ENCODE data around the gene GNB1L.
A peak's percentile ranks its signal among the peaks of the same experiment; 100 is the strongest.

GNB1L gene

GRCh38 chr22:19819208-19819910 lies 35.3 kb downstream of the GNB1L start:
- no peak for DNase-seq
- Mint-ChIP-seq H3K27ac (peak overlapping the region in 1 of 2 donors; percentile 26), H3K27me3 (no peaks in the 10 kb centered on the region), H3K4me1 (ENCODE audit: low read depth in 2 of 2) (peaks cover 4 to 5% of the 10 kb centered on the region in 2 donors), H3K9me3 (no peaks in the 10 kb centered on the region), H3K36me3 (ENCODE audit: insufficient read depth) (no peaks in the 10 kb centered on the region), H3K4me3 (no peak overlapping the region)
- ATAC-seq (replicated peaks): no peak

- no peak overlapping the region for H3K4me3 Mint-ChIP-seq
- peaks cover under 1 to 1% of the 10 kb centered on the region in 2 donors for H3K4me1 Mint-ChIP-seq (ENCODE audit: low read depth in 2 of 2)
- no peaks in the 10 kb centered on the region for H3K27me3 Mint-ChIP-seq
- no peak overlapping the region for H3K27ac Mint-ChIP-seq
- DNase-seq (no peak), ATAC-seq (replicated peaks) (no peak)
- no peaks in the 10 kb centered on the region for H3K36me3 Mint-ChIP-seq (ENCODE audit: insufficient read depth)
- no peaks in the 10 kb centered on the region for H3K9me3 Mint-ChIP-seq
Observed at GRCh38 chr22:19818324-19819207, 36.1 kb downstream of the GNB1L start.

GRCh38 chr22:19816372-19817119 lies 38.1 kb downstream of the GNB1L start:
- H3K4me3 Mint-ChIP-seq: no peak overlapping the region
- DNase-seq: no peak
- no peaks in the 10 kb centered on the region for H3K9me3 Mint-ChIP-seq
- H3K27me3 Mint-ChIP-seq: no peaks in the 10 kb centered on the region
- no peak overlapping the region for H3K27ac Mint-ChIP-seq
- no peaks in the 10 kb centered on the region for H3K4me1 Mint-ChIP-seq (ENCODE audit: low read depth in 2 of 2)
- ATAC-seq (replicated peaks): no peak
- no peaks in the 10 kb centered on the region for H3K36me3 Mint-ChIP-seq (ENCODE audit: insufficient read depth)

GRCh38 chr22:19815823-19816290 lies 38.8 kb downstream of the GNB1L start:
- H3K27me3 Mint-ChIP-seq: no peaks in the 10 kb centered on the region
- DNase-seq (no peak), ATAC-seq (replicated peaks) (no peak)
- H3K4me3 Mint-ChIP-seq: no peak overlapping the region
- H3K36me3 Mint-ChIP-seq (ENCODE audit: insufficient read depth): no peaks in the 10 kb centered on the region
- peaks cover 4 to 6% of the 10 kb centered on the region in 2 donors for H3K4me1 Mint-ChIP-seq (ENCODE audit: low read depth in 2 of 2)
- no peaks in the 10 kb centered on the region for H3K9me3 Mint-ChIP-seq
- H3K27ac Mint-ChIP-seq: no peak overlapping the region

GRCh38 chr22:19815093-19815822 lies 39.4 kb downstream of the GNB1L start:
- DNase-seq (no peak), ATAC-seq (replicated peaks) (no peak)
- Mint-ChIP-seq H3K4me3 (no peak overlapping the region), H3K27ac (no peak overlapping the region), H3K27me3 (no peaks in the 10 kb centered on the region), H3K4me1 (ENCODE audit: low read depth in 2 of 2) (peaks cover 6 to 8% of the 10 kb centered on the region in 2 donors), H3K36me3 (ENCODE audit: insufficient read depth) (no peaks in the 10 kb centered on the region), H3K9me3 (no peaks in the 10 kb centered on the region)

- Mint-ChIP-seq H3K4me1 (ENCODE audit: low read depth in 2 of 2) (peaks cover 6 to 8% of the 10 kb centered on the region in 2 donors), H3K4me3 (no peak overlapping the region), H3K9me3 (no peaks in the 10 kb centered on the region), H3K27ac (no peak overlapping the region), H3K36me3 (ENCODE audit: insufficient read depth) (no peaks in the 10 kb centered on the region), H3K27me3 (no peaks in the 10 kb centered on the region)
- ATAC-seq (replicated peaks): no peak
- DNase-seq: no peak
Observed at GRCh38 chr22:19814428-19814827, 40.2 kb downstream of the GNB1L start.

- Mint-ChIP-seq H3K9me3 (no peaks in the 10 kb centered on the region), H3K4me3 (no peak overlapping the region), H3K27ac (no peak overlapping the region), H3K27me3 (no peaks in the 10 kb centered on the region), H3K4me1 (ENCODE audit: low read depth in 2 of 2) (peaks cover 6 to 8% of the 10 kb centered on the region in 2 donors), H3K36me3 (ENCODE audit: insufficient read depth) (no peaks in the 10 kb centered on the region)
- ATAC-seq (replicated peaks): no peak
- DNase-seq: no peak
Observed at GRCh38 chr22:19812910-19813309, 41.8 kb downstream of the GNB1L start.

GRCh38 chr22:19811811-19812771 lies 42.6 kb downstream of the GNB1L start:
- no peaks in the 10 kb centered on the region for H3K27me3 Mint-ChIP-seq
- H3K4me3 Mint-ChIP-seq: no peak overlapping the region
- H3K36me3 Mint-ChIP-seq (ENCODE audit: insufficient read depth): no peaks in the 10 kb centered on the region
- H3K4me1 Mint-ChIP-seq (ENCODE audit: low read depth in 2 of 2): peaks cover 6 to 8% of the 10 kb centered on the region in 2 donors
- no peak for DNase-seq
- no peaks in the 10 kb centered on the region for H3K9me3 Mint-ChIP-seq
- H3K27ac Mint-ChIP-seq: no peak overlapping the region
- ATAC-seq (replicated peaks): no peak

- no peak for ATAC-seq (replicated peaks)
- Mint-ChIP-seq H3K4me3 (no peak overlapping the region), H3K27ac (no peak overlapping the region), H3K4me1 (ENCODE audit: low read depth in 2 of 2) (peaks cover 6 to 8% of the 10 kb centered on the region in 2 donors), H3K9me3 (no peaks in the 10 kb centered on the region), H3K36me3 (ENCODE audit: insufficient read depth) (no peaks in the 10 kb centered on the region), H3K27me3 (no peaks in the 10 kb centered on the region)
- DNase-seq: no peak
Observed at GRCh38 chr22:19811211-19811621, 43.5 kb downstream of the GNB1L start.

GRCh38 chr22:19810381-19811201 lies 44.1 kb downstream of the GNB1L start:
- no peak for ATAC-seq (replicated peaks)
- H3K9me3 Mint-ChIP-seq: no peaks in the 10 kb centered on the region
- H3K27ac Mint-ChIP-seq: peak overlapping the region in 1 of 2 donors; percentile 73
- H3K4me3 Mint-ChIP-seq: no peak overlapping the region
- peaks cover 6 to 8% of the 10 kb centered on the region in 2 donors for H3K4me1 Mint-ChIP-seq (ENCODE audit: low read depth in 2 of 2)
- no peaks in the 10 kb centered on the region for H3K36me3 Mint-ChIP-seq (ENCODE audit: insufficient read depth)
- no peaks in the 10 kb centered on the region for H3K27me3 Mint-ChIP-seq
- DNase-seq: no peak

GRCh38 chr22:19809741-19810140 lies 44.9 kb downstream of the GNB1L start:
- H3K4me1 Mint-ChIP-seq (ENCODE audit: low read depth in 2 of 2): peaks cover 6 to 8% of the 10 kb centered on the region in 2 donors
- no peaks in the 10 kb centered on the region for H3K36me3 Mint-ChIP-seq (ENCODE audit: insufficient read depth)
- H3K4me3 Mint-ChIP-seq: no peak overlapping the region
- H3K27me3 Mint-ChIP-seq: no peaks in the 10 kb centered on the region
- no peak overlapping the region for H3K27ac Mint-ChIP-seq
- DNase-seq: no peak
- H3K9me3 Mint-ChIP-seq: no peaks in the 10 kb centered on the region
- ATAC-seq (replicated peaks): no peak
